ENCODE results near the gene FHIT.

The FHIT gene

GRCh38 chr3:59737241-59737640, 1514.0 kb downstream of the FHIT start:
- Histone ChIP-seq H3K4me3 (ENCODE audit: low read depth in 1 of 2, low read length in 2 of 2) (no peak overlapping the region), H3K9ac (ENCODE audit: low read depth in 1 of 2, low read length in 2 of 2) (no peak overlapping the region), H3K4me1 (ENCODE audit: control insufficient read depth in 1 of 2, insufficient read depth in 2 of 2, low read length in 2 of 2) (peaks cover 0 to 4% of the 10 kb centered on the region in 2 donors), H3K27ac (ENCODE audit: low read depth, low read length) (no peak overlapping the region), H3K27me3 (ENCODE audit: control insufficient read depth in 1 of 2, insufficient read depth in 2 of 2, low read length in 2 of 2) (no peaks in the 10 kb centered on the region), H3K36me3 (ENCODE audit: control insufficient read depth in 1 of 2, insufficient read depth in 2 of 2, low read length in 2 of 2) (no peaks in the 10 kb centered on the region), H3K9me3 (ENCODE audit: control insufficient read depth in 1 of 2, low read length in 2 of 2) (no peaks in the 10 kb centered on the region)

- Histone ChIP-seq H3K9ac (ENCODE audit: low read depth in 1 of 2, low read length in 2 of 2) (no peak overlapping the region), H3K36me3 (ENCODE audit: control insufficient read depth in 1 of 2, insufficient read depth in 2 of 2, low read length in 2 of 2) (no peaks in the 10 kb centered on the region), H3K4me3 (ENCODE audit: low read depth in 1 of 2, low read length in 2 of 2) (no peak overlapping the region), H3K9me3 (ENCODE audit: control insufficient read depth in 1 of 2, low read length in 2 of 2) (no peaks in the 10 kb centered on the region), H3K4me1 (ENCODE audit: control insufficient read depth in 1 of 2, insufficient read depth in 2 of 2, low read length in 2 of 2) (peaks cover 0 to 4% of the 10 kb centered on the region in 2 donors), H3K27ac (ENCODE audit: low read depth, low read length) (no peak overlapping the region), H3K27me3 (ENCODE audit: control insufficient read depth in 1 of 2, insufficient read depth in 2 of 2, low read length in 2 of 2) (no peaks in the 10 kb centered on the region)
Measured at GRCh38 chr3:59734061-59734460, 1517.2 kb downstream of the FHIT start.

- H3K27ac ChIP-seq (ENCODE audit: low read depth, low read length), result no peak overlapping the region
- H3K36me3 ChIP-seq (ENCODE audit: control insufficient read depth in 1 of 2, insufficient read depth in 2 of 2, low read length in 2 of 2), result no peaks in the 10 kb centered on the region
- peaks cover 0 to 4% of the 10 kb centered on the region in 2 donors for H3K4me1 ChIP-seq (ENCODE audit: control insufficient read depth in 1 of 2, insufficient read depth in 2 of 2, low read length in 2 of 2)
- no peaks in the 10 kb centered on the region for H3K9me3 ChIP-seq (ENCODE audit: control insufficient read depth in 1 of 2, low read length in 2 of 2)
- H3K27me3 ChIP-seq (ENCODE audit: control insufficient read depth in 1 of 2, insufficient read depth in 2 of 2, low read length in 2 of 2), result no peaks in the 10 kb centered on the region
- H3K4me3 ChIP-seq (ENCODE audit: low read depth in 1 of 2, low read length in 2 of 2), result no peak overlapping the region
- no peak overlapping the region for H3K9ac ChIP-seq (ENCODE audit: low read depth in 1 of 2, low read length in 2 of 2)
Measured at GRCh38 chr3:59733041-59733809, 1518.0 kb downstream of the FHIT start.

- no peak overlapping the region for H3K27ac ChIP-seq (ENCODE audit: low read depth, low read length)
- no peaks in the 10 kb centered on the region for H3K9me3 ChIP-seq (ENCODE audit: control insufficient read depth in 1 of 2, low read length in 2 of 2)
- no peaks in the 10 kb centered on the region for H3K27me3 ChIP-seq (ENCODE audit: control insufficient read depth in 1 of 2, insufficient read depth in 2 of 2, low read length in 2 of 2)
- H3K4me1 ChIP-seq (ENCODE audit: control insufficient read depth in 1 of 2, insufficient read depth in 2 of 2, low read length in 2 of 2), result peaks cover 0 to 4% of the 10 kb centered on the region in 2 donors
- no peak overlapping the region for H3K4me3 ChIP-seq (ENCODE audit: low read depth in 1 of 2, low read length in 2 of 2)
- H3K36me3 ChIP-seq (ENCODE audit: control insufficient read depth in 1 of 2, insufficient read depth in 2 of 2, low read length in 2 of 2), result no peaks in the 10 kb centered on the region
- no peak overlapping the region for H3K9ac ChIP-seq (ENCODE audit: low read depth in 1 of 2, low read length in 2 of 2)
Measured at GRCh38 chr3:59731943-59732342, 1519.3 kb downstream of the FHIT start.

- Histone ChIP-seq H3K9me3 (ENCODE audit: control insufficient read depth in 1 of 2, low read length in 2 of 2) (no peaks in the 10 kb centered on the region), H3K4me1 (ENCODE audit: control insufficient read depth in 1 of 2, insufficient read depth in 2 of 2, low read length in 2 of 2) (peaks cover 0 to 4% of the 10 kb centered on the region in 2 donors), H3K27me3 (ENCODE audit: control insufficient read depth in 1 of 2, insufficient read depth in 2 of 2, low read length in 2 of 2) (no peaks in the 10 kb centered on the region), H3K36me3 (ENCODE audit: control insufficient read depth in 1 of 2, insufficient read depth in 2 of 2, low read length in 2 of 2) (no peaks in the 10 kb centered on the region), H3K27ac (ENCODE audit: low read depth, low read length) (no peak overlapping the region), H3K4me3 (ENCODE audit: low read depth in 1 of 2, low read length in 2 of 2) (no peak overlapping the region), H3K9ac (ENCODE audit: low read depth in 1 of 2, low read length in 2 of 2) (no peak overlapping the region)
Measured at GRCh38 chr3:59730591-59730990, 1520.7 kb downstream of the FHIT start.

GRCh38 chr3:59728587-59728908, 1522.7 kb downstream of the FHIT start:
- H3K9ac ChIP-seq (ENCODE audit: low read depth in 1 of 2, low read length in 2 of 2), result no peak overlapping the region

GRCh38 chr3:59727902-59728586, 1523.2 kb downstream of the FHIT start:
- Histone ChIP-seq H3K36me3 (ENCODE audit: control insufficient read depth in 1 of 2, insufficient read depth in 2 of 2, low read length in 2 of 2) (no peaks in the 10 kb centered on the region), H3K4me3 (ENCODE audit: low read depth in 1 of 2, low read length in 2 of 2) (no peak overlapping the region), H3K27me3 (ENCODE audit: control insufficient read depth in 1 of 2, insufficient read depth in 2 of 2, low read length in 2 of 2) (no peaks in the 10 kb centered on the region), H3K4me1 (ENCODE audit: control insufficient read depth in 1 of 2, insufficient read depth in 2 of 2, low read length in 2 of 2) (no peaks in the 10 kb centered on the region), H3K9ac (ENCODE audit: low read depth in 1 of 2, low read length in 2 of 2) (no peak overlapping the region), H3K27ac (ENCODE audit: low read depth, low read length) (no peak overlapping the region), H3K9me3 (ENCODE audit: control insufficient read depth in 1 of 2, low read length in 2 of 2) (no peaks in the 10 kb centered on the region)

More at GRCh38 chr3:59728587-59728908, 1522.7 kb downstream of the FHIT start:
- no peaks in the 10 kb centered on the region for H3K27me3 ChIP-seq (ENCODE audit: control insufficient read depth in 1 of 2, insufficient read depth in 2 of 2, low read length in 2 of 2)
- H3K36me3 ChIP-seq (ENCODE audit: control insufficient read depth in 1 of 2, insufficient read depth in 2 of 2, low read length in 2 of 2), result no peaks in the 10 kb centered on the region
- H3K4me1 ChIP-seq (ENCODE audit: control insufficient read depth in 1 of 2, insufficient read depth in 2 of 2, low read length in 2 of 2), result no peaks in the 10 kb centered on the region
- no peak overlapping the region for H3K27ac ChIP-seq (ENCODE audit: low read depth, low read length)
- no peaks in the 10 kb centered on the region for H3K9me3 ChIP-seq (ENCODE audit: control insufficient read depth in 1 of 2, low read length in 2 of 2)
- H3K4me3 ChIP-seq (ENCODE audit: low read depth in 1 of 2, low read length in 2 of 2), result no peak overlapping the region

- Histone ChIP-seq H3K27ac (ENCODE audit: low read depth, low read length) (no peak overlapping the region), H3K4me3 (ENCODE audit: low read depth in 1 of 2, low read length in 2 of 2) (no peak overlapping the region), H3K9ac (ENCODE audit: low read depth in 1 of 2, low read length in 2 of 2) (no peak overlapping the region), H3K27me3 (ENCODE audit: control insufficient read depth in 1 of 2, insufficient read depth in 2 of 2, low read length in 2 of 2) (no peaks in the 10 kb centered on the region), H3K4me1 (ENCODE audit: control insufficient read depth in 1 of 2, insufficient read depth in 2 of 2, low read length in 2 of 2) (no peaks in the 10 kb centered on the region), H3K9me3 (ENCODE audit: control insufficient read depth in 1 of 2, low read length in 2 of 2) (no peaks in the 10 kb centered on the region), H3K36me3 (ENCODE audit: control insufficient read depth in 1 of 2, insufficient read depth in 2 of 2, low read length in 2 of 2) (no peaks in the 10 kb centered on the region)
Measured at GRCh38 chr3:59726279-59726678, 1525.0 kb downstream of the FHIT start.

- Histone ChIP-seq H3K4me1 (ENCODE audit: control insufficient read depth in 1 of 2, insufficient read depth in 2 of 2, low read length in 2 of 2) (no peaks in the 10 kb centered on the region), H3K9me3 (ENCODE audit: control insufficient read depth in 1 of 2, low read length in 2 of 2) (no peaks in the 10 kb centered on the region), H3K4me3 (ENCODE audit: low read depth in 1 of 2, low read length in 2 of 2) (no peak overlapping the region), H3K27me3 (ENCODE audit: control insufficient read depth in 1 of 2, insufficient read depth in 2 of 2, low read length in 2 of 2) (no peaks in the 10 kb centered on the region), H3K27ac (ENCODE audit: low read depth, low read length) (no peak overlapping the region), H3K9ac (ENCODE audit: low read depth in 1 of 2, low read length in 2 of 2) (no peak overlapping the region), H3K36me3 (ENCODE audit: control insufficient read depth in 1 of 2, insufficient read depth in 2 of 2, low read length in 2 of 2) (no peaks in the 10 kb centered on the region)
Measured at GRCh38 chr3:59717679-59718205, 1533.5 kb downstream of the FHIT start.

- Histone ChIP-seq H3K36me3 (ENCODE audit: control insufficient read depth in 1 of 2, insufficient read depth in 2 of 2, low read length in 2 of 2) (no peaks in the 10 kb centered on the region), H3K4me3 (ENCODE audit: low read depth in 1 of 2, low read length in 2 of 2) (no peak overlapping the region)
Measured at GRCh38 chr3:59714066-59714465, 1537.2 kb downstream of the FHIT start.

More at GRCh38 chr3:59714066-59714465, 1537.2 kb downstream of the FHIT start:
- no peak overlapping the region for H3K27ac ChIP-seq (ENCODE audit: low read depth, low read length)
- no peaks in the 10 kb centered on the region for H3K4me1 ChIP-seq (ENCODE audit: control insufficient read depth in 1 of 2, insufficient read depth in 2 of 2, low read length in 2 of 2)
- no peaks in the 10 kb centered on the region for H3K27me3 ChIP-seq (ENCODE audit: control insufficient read depth in 1 of 2, insufficient read depth in 2 of 2, low read length in 2 of 2)
- H3K9me3 ChIP-seq (ENCODE audit: control insufficient read depth in 1 of 2, low read length in 2 of 2), result no peaks in the 10 kb centered on the region
- no peak overlapping the region for H3K9ac ChIP-seq (ENCODE audit: low read depth in 1 of 2, low read length in 2 of 2)

All from duodenal mucosa (tissue), 2 donors.